DMS153 (cell line): Measurements from ENCODE around the gene CD4.

Source experiments
- DNase-seq: peaks from one replicate; lab custom pipeline; 2025; lab: John Stamatoyannopoulos, UW

The CD4 gene

GRCh38 chr12:6828781-6829535 is 39.6 kb downstream of the CD4 start:
- no peak for DNase-seq

GRCh38 chr12:6829536-6830220 is 40.4 kb downstream of the CD4 start:
- no peak for DNase-seq

DNA sequence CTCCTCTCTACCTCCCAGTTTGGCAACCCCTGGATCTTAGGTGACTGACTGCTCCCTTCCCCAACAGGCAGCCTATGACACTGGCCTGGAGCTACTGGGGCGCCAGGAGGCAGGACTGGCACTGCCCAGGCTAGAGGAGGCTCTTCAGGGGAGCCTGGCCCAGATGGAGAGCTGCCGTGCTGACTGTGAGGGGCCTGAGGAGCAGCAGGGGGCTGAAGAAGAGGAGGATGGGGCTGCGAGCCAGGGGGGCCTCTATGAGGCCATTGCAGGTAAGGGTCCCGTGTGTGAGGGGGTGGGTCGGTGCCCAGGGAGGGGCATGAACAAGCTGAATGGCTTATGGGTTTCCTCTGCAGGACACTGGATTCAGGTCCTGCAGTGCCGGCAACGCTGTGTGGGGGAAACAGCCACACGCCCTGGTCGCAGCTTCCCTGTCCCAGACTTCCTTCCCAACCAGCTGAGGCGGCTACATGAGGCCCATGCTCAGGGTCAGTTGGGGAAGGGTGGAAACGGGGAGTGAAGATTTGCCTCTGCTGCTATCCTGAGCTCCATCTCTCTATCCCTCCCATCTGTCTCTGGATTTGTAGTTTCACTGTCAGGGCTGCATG is 41.1 kb downstream of the CD4 start:
- no peak for DNase-seq

- DNase-seq: no peak
Measured at GRCh38 chr12:6830999-6831398, 41.7 kb downstream of the CD4 start.

DNA sequence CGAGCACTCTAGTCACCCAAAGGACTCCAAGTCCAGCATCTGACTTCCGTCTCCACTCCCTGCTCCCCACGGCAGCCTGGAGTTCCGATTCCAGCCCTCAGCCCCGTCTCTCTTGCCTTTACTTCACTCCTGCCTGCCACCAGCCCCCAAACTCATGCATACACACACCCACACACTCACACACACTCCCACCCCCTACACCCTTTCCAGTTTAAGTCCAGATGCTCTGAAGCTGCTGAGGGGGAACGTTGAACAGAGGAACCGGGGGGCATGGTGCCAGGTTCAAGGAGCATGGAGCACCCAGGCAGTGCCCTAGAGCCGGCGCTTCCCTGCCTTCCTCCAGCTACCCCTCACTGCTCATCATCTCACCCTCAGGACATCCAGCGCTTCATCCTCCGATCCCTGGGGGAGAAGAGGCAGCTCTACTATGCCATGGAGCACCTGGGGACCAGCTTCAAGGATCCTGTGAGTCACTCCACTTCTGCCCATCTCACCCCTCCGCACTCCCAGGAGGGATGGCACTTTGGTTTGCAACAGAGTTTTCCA is 42.2 kb downstream of the CD4 start:
- DNase-seq: no peak

DNA sequence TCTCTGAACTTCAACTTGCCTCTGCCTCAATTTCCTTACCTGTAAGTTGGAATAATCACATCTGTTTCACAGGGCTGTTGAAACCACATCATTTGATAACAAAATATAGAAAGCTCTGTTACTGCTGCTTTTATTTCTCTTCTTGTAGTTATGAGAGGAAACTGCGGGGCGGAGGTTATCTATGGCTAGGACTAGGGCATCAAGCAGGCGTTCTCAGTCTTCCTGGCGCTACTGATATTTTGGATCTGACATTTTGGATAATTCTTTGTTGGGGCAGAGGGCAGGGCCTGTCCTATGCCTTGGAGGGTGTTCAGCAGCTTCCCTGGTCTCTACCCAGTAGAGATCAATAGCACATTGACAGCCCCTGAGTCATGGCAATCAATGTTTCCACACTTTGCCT is 42.8 kb downstream of the CD4 start:
- no peak for DNase-seq

GRCh38 chr12:6833189-6833890 is 44.0 kb downstream of the CD4 start:
- no peak for DNase-seq

DNA sequence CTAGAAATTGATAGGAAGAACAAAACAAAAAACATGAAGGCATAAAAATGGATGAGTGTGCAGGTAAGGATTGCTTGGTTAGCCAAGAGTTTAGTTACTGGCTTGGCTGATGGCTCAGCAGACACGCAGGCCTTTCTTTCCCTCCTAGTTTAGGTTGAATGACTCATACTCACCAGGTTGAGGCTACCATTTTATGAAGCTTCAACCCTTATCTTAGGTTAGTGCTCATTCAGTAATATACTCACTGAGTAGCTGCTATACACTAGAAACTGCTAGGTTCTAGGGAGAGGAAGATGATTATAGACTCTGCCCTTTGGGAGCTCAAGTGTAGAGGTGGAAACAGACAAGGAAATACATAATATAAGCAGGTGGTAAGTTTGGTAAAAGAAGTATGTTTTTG is 44.9 kb downstream of the CD4 start:
- DNase-seq: no peak

DNA sequence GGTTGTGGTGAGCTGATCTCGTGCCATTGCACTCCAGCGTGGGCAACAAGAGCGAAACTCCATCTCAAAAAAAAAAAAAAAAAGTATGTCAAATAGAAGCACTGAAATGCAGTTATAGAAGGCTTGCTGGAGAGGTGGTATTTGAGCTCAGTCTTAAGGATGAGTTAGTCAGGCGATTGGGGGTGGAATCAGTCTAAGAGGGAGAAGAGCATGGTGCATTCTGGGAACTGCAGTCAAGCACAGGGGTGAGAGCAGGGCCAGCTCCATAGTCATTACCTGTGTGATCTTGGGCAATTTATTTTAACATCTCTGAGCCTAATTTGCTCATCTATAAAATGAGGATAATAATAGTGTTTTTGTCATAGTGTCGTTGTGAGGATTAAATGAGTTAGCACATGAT is 45.5 kb downstream of the CD4 start:
- DNase-seq: no peak

- DNase-seq: no peak
Measured at GRCh38 chr12:6836851-6837250, 47.5 kb downstream of the CD4 start.

DNA sequence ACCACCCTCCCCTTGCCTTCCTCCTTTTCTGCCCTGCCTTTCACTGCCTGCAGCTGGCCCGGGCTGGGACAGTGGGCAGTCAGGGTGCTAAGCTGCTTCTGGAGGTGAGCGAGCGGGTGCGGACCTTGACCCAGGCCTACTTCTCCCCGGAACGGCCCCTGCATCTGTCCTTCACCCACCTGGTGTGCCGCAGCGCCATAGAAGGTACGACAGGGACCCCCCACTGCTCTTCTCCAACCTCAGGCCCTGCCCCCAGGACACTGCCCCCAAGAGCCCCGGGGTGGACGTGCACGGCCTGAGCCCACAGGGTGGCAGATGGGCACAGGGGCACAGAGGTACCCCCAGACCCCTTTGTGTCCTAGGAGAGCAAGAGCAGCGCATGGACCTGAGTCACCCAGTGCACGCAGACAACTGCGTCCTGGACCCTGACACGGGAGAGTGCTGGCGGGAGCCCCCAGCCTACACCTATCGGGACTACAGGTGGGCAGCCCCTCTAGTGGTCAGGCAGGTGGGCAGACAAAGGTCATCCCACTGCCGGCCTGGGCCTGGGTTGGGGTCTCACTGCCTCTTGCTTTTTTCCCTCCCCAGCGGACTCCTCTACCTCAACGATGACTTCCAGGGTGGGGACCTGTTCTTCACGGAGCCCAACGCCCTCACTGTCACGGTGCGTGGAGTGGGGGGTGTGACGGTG is 48.2 kb downstream of the CD4 start:
- no peak for DNase-seq

- no peak for DNase-seq
Measured at GRCh38 chr12:6838854-6839253, 49.5 kb downstream of the CD4 start.

DNA sequence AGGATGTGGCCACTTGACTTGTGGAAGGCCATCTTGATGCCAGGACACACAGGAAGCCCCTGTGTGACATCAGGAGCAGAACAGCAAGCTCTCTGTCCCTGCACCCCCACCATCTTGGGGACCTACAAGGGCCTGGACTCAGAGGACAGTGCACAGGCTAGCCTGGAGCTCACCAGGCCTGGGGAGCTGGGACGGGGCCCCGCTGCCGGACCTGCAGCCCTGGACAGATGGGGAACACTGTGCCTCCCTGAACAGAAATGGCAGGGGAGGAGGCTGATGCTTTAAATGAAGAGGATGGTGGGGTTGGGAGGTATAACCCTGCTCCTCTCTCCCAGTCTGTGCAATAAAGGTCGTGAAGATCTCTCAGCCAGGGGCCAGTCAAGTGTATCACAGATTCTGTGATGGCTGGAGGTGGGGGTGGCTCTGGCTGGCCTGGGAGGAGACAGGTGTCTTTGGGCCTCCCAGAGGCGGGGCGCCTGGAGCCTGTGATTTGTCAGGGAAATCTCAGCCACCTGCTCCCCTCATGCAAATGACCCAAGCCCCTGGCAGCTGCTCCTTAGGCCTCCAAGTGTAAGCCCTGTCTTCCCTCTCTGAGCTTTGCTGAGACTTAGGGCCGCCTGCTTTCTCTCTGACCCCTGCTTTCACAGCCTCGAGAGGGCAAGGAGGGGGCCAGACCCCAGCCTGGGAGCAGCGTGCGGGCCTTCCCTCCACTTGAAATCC is 50.3 kb downstream of the CD4 start:
- DNase-seq: no peak

DNA sequence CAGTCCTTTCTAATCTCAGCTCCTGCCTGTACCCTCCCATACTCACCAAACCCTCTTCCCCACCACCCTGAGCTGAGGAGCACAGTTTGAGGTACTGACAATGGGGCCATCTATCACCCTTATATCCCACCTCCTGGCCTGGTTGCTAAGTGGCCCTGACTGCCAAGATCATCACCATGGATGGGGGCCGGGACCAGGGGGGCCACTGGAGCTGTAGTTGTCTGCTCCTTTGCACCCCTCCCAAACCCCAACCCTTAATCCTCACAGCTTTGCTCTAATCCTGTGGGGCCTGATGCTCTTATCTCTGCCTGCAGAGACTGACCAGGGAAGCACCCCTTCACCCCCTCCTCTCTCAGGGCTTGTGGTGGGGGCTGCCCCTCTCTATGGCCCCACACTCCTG is 51.0 kb downstream of the CD4 start:
- DNase-seq: no peak

DNA sequence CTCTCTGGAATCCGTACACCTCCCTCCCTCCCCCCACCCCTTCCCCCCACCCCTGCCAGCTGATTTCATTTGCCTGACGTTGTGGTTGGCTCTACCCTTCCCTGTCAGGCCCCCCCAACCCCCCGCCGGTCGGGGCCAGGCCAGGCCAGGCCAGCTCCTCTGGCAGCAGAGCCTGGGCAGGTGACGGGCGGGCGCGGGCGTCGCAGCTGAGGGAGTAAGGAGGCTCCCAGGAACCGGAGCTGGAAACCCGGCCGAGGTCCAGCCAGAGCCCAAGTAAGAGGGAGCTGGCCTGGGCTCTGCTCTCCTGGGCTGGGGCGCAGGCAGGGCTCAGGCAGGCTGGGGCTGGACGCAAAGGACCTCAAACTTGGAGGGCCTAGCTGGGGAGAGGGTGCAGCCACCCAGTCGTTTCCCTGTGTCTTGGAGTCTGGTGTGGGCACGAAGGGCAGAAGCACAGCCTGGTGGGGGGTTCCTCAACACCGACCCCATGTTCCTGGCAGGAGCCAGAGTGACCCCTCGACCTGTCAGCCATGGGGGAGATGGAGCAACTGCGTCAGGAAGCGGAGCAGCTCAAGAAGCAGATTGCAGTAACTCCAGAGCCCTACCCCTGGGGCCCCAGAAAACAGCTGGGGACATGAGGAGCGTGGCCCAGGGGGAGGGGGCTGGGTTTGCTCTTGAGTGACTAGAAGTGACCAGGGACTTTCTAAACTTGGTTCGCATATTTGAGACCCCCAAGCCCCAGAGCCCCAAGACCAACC is 51.6 kb downstream of the CD4 start, which contains the start of gene GNB3:
Gene GNB3 (plus strand): TSS at position 165 of the 755 bp plus-strand sequence. CDS start 363 bp downstream, at position 528.
- DNase-seq: no peak

DNA sequence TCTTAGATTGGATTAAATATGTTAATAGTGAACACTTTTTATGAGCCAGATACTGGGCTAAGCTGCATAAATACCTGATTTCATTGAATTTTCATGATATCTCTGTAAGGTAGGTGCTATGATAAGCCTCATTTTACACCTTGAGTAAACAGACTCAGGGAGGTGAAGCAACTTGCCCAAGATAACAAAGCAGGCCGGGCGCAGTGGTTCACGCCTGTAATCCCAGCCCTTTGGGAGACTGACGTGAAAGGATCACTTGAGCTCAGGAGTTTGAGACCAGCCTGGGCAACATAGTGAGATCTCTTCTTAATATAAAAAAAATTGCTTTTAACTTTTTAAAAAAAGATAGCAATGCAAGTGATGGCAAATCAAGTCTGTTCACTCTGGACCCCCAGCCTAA is 52.7 kb downstream of the CD4 start:
- DNase-seq: no peak

GRCh38 chr12:6843118-6843902 is 54.0 kb downstream of the CD4 start:
- DNase-seq: no peak

DNA sequence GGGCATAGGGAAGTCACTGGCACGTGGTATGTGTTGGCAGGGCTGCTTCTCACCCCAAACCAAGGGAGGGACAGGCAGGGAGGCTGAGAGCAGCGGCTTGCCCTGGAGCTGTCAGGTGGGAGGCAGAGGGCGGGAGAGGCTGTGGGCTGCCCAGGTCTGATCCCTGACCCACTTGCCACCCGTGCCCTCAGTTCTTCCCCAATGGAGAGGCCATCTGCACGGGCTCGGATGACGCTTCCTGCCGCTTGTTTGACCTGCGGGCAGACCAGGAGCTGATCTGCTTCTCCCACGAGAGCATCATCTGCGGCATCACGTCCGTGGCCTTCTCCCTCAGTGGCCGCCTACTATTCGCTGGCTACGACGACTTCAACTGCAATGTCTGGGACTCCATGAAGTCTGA is 56.1 kb downstream of the CD4 start:
- DNase-seq: no peak

- DNase-seq: no peak
Measured at GRCh38 chr12:6846316-6846869, 57.1 kb downstream of the CD4 start.
